ENCODE data around the gene PHF13. TPM values are rescaled to one million over a fixed set of nuclear protein-coding genes. Genes with fewer than 3 reads are reported as not detected.

The PHF13 gene
- total RNA-seq, 1 experiment from 2014 or later: 37.8 TPM

- ChIA-PET CTCF (no interaction called here), POLR2A (ENCODE audit: low non-redundant PET) (interaction anchor here (0.6 kb wide), 2 partner anchors 37 to 175 kb away, joined by 4 to 6 read pairs; no protein-coding TSS in a partner anchor)
- peak overlapping the region; percentile 77 for H3K27ac ChIP-seq (ENCODE audit: low read depth, low read length, poor library complexity, severe bottlenecking)
- H3K27me3 ChIP-seq (replicated peaks; ENCODE audit: insufficient read depth, low read depth, low read length, poor library complexity): no peaks in the 10 kb centered on the region
- intact Hi-C loops (cut with micrococcal nuclease; ENCODE audit: unreplicated experiment): no loop called here
- H3K9me3 ChIP-seq (ENCODE audit: low read depth, low read length, poor library complexity, severe bottlenecking): no peaks in the 10 kb centered on the region
- H3K36me3 ChIP-seq (ENCODE audit: insufficient read depth, low read length, poor library complexity, severe bottlenecking): peaks cover 35% of the 10 kb centered on the region
- peaks cover 5% of the 10 kb centered on the region for H3K4me1 ChIP-seq (ENCODE audit: insufficient read depth, low read length, poor library complexity, severe bottlenecking)
- peak overlapping the region; percentile 99 for H3K4me3 ChIP-seq (ENCODE audit: low read depth, low read length, poor library complexity, severe bottlenecking)
- DNase-seq (ENCODE audit: low spot score): peak; percentile 27
- no TSS peak for BruUV-seq (replicated peaks)
- TF ChIP-seq EZH2 (IDR thresholded peaks at IDR 0.05; ENCODE audit: borderline replicate concordance, low read depth, low read length, poor library complexity, severe bottlenecking) (no peak), CTCF (conservative IDR thresholded peaks at IDR 0.05; ENCODE audit: low read depth, low read length) (no peak)
Measured at GRCh38 chr1:6614929-6615785, 1.6 kb downstream of the PHF13 start.

GRCh38 chr1:6619045-6619444 lies 5.5 kb downstream of the PHF13 start:
- ChIA-PET CTCF (no interaction called here), POLR2A (ENCODE audit: low non-redundant PET) (interaction anchor here (0.7 kb wide), 1 partner anchor 1893 kb away, joined by 6 read pairs; no protein-coding TSS in a partner anchor)
- intact Hi-C loops (cut with micrococcal nuclease; ENCODE audit: unreplicated experiment): no loop called here

More at GRCh38 chr1:6619045-6619444, 5.5 kb downstream of the PHF13 start:
- no TSS peak for BruUV-seq (replicated peaks)
- Histone ChIP-seq H3K36me3 (ENCODE audit: insufficient read depth, low read length, poor library complexity, severe bottlenecking) (peaks cover 67% of the 10 kb centered on the region), H3K4me1 (ENCODE audit: insufficient read depth, low read length, poor library complexity, severe bottlenecking) (peaks cover 5% of the 10 kb centered on the region), H3K27me3 (replicated peaks; ENCODE audit: insufficient read depth, low read depth, low read length, poor library complexity) (no peaks in the 10 kb centered on the region), H3K9me3 (ENCODE audit: low read depth, low read length, poor library complexity, severe bottlenecking) (no peaks in the 10 kb centered on the region), H3K4me3 (ENCODE audit: low read depth, low read length, poor library complexity, severe bottlenecking) (no peak overlapping the region), H3K27ac (ENCODE audit: low read depth, low read length, poor library complexity, severe bottlenecking) (no peak overlapping the region)
- TF ChIP-seq CTCF (conservative IDR thresholded peaks at IDR 0.05; ENCODE audit: low read depth, low read length): no peak
- no peak for TF ChIP-seq EZH2 (IDR thresholded peaks at IDR 0.05; ENCODE audit: borderline replicate concordance, low read depth, low read length, poor library complexity, severe bottlenecking)
- no peak for DNase-seq (ENCODE audit: low spot score)

All from A673 (cell line).